Islet of Langerhans (tissue), 1 donor: ENCODE measurements around the gene DAB2.

Experiments used
- FAIRE-seq: peaks from one replicate; lab custom pipeline; 2011; peaks lifted over from hg19 to GRCh38; lab: Jason Lieb, UNC

Gene DAB2

DNA sequence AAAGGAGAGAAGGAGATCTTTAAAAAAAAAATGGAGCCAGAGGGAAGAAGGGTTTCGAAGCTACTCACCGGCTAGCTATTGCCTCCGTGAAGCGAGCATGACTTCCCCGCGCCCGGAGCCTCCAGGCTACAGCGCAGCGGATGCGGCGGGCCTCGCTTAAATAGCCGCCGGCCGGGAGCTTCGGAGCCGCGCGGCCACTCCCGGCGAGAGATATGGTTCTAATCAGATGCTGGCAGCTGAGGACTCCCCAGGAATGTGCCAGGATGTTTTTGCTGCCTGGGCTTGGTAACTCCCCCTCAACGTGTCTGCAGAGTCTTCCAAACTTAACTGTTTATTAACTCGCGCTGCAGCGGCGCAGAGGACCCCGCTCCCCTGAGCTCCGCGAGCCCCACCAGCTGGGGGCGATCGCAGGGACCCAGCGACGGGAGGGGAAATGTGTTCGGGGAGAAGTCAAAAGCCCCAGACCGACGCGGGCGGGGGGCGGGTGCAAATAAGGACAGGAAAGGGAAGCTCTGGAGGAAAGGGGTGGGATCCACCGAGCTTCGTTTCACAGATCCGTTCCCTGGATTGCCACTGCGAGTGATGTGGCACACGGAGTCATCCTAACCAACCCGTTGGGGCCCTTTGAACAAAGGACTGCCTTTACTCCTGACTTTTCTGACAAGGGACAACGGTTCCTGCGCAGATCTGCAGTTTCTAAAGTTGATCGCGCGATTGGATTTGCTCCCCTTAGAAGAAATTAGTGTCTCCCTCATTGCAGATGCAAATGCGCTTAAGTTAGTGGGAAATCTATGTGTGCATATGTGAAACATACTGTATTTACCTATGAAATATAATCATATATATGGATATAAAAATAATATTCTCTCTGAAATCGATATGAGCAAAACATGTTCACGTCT is at the start of gene DAB2:
Gene DAB2, minus strand, starts transcription at position 245 of the 902 bp plus-strand sequence. CDS start 30,660 bp downstream, outside the sequence.
- no peak for FAIRE-seq

GRCh38 chr5:39473156-39473775 is 48.5 kb upstream of the DAB2 start:
- FAIRE-seq = no peak

DNA sequence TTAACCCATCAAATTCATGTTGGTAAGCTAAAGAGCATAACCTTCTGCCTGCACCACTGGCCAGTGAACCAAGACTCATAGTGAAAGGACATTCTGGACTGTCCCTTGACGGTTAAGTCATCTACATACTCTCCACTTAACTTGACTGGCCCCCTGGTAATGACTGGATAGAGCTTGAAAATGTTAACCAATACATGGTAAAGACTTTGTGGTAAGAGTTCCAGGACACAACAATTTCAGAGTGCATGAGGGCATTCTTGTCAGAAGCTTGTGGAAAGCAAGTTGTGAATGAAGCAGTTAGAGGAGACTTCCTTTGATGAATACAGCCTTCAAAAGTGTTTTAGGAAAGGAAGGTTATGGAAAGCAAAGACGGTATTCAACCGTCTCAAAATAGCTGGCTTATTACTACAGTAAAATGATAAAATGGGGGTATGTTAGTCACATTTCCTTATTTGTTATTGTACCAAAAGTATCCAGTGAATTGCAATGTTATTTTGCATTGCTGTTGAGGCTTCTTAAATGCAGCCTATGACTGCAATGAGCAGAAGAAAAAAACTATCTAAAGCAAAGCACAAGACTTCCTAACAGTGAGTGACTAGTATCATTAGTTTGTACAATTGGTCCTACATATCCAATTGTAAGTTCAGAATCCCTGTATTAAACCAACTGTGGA is 47.2 kb upstream of the DAB2 start:
- no peak for FAIRE-seq

DNA sequence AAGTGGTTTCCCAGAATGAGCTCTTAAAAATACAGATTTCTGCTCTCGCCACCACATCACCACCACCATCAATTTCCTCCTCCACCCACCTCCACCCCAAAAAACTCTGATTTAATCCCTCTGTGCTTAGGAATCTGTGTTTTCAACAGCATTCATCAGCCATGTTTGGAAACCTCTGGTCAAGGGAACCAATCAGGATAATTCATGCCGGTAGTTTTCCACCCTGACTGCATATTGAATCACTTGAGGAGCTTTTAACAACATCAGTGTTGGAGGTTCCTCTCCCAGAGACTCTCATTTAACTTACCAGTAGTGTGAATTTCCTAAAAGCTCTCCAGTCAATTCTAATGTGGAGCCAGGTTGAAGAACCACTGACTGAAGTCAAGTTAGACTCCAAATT is 46.0 kb upstream of the DAB2 start:
- no peak for FAIRE-seq

- no peak for FAIRE-seq
Measured at GRCh38 chr5:39469777-39470415, 45.1 kb upstream of the DAB2 start.

DNA sequence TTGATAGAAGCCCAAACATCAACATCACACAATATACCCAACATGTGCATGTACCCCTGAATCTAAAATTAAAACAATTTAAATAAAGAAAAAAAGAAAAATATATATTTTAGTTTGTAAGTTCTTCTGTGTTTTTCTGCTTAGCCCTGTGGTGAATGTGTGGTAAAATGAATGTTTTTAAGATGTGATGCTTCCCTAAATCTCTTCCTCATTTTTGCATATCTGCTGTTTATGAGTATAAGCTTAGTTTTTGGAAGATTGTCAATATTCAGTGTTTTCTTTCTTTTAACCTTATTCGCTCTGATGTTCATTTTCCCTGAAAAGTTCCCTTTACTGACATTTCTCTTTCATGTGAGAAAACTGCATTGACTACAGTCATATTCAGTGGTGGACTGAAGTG is 44.4 kb upstream of the DAB2 start:
- FAIRE-seq = no peak

DNA sequence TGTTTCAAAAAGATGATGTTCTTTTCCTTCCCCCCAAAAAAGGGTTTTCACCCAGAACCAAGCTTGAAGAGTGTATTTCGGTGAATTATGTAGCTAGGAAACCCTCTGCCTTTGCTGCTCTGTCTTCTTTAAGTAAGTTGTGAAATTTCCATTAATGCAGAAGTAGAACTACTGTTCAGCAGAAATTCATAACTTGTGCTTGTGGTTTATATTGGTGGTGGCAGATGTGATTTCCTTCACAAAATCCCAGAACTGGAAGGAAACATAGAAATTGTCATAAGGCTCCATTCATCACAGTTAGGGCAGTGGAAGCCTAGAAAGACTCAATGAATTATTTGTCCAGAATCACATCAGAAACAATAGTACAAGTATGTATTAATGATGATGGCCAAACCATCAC is 42.1 kb upstream of the DAB2 start:
- FAIRE-seq = no peak

DNA sequence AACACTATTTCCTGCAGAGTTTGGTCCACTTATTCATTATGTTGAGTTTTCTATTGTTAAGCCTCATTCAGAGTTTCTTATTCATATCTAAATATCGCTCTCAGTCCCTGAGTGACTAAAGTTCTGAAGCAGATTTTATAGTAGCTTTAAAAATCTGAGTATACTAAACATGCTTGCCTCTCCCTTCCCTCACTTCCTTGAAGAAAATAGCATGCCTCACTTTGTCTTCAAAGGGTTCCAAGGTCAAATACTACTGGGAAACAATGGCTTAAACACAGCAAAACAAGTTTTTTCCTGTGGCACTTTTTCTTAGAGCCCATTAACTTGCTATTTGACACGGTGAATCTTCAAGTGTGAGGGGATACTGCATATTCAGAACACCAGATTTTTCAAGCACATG is 41.1 kb upstream of the DAB2 start:
- FAIRE-seq = no peak

DNA sequence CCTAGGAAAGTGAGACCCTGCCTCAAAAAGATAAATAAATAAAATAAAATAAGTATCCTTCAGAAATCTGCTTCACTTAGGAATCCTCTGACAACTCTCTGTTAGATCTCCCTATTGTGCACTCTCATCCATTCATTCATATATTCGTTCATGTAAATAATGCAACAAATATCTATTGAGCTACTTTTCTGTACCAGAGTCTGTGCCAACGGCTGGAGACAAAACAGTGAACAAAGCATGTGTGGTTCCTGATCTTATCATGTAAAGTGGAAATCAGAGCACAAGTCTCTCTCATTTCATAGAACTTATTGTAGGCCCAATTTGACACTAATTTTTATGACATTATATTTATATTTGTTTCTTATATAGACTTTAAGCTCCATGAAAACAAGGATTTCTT is 40.3 kb upstream of the DAB2 start:
- no peak for FAIRE-seq

- no peak for FAIRE-seq
Measured at GRCh38 chr5:39464088-39464487, 39.3 kb upstream of the DAB2 start.

GRCh38 chr5:39462211-39462610 is 37.4 kb upstream of the DAB2 start:
- FAIRE-seq = no peak

- no peak for FAIRE-seq
Measured at GRCh38 chr5:39461007-39461682, 36.4 kb upstream of the DAB2 start.

DNA sequence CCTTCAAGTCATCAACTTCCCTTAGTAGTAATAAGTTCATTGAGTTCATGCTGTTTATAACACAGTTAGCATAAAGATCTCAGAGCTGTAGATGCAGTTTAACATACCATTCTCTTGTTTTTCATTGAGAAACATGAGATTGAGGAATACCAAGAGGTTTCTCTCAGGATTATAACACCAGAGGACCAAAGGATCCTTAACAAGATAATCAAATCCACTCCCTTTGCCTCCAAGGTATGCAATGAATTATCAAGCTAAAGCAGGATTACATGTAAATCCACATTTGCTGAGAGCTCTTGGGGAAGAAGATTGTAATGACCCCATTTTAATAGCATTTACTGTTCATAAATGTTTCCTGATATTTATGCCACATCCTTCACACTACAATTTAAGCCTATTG is 35.1 kb upstream of the DAB2 start:
- no peak for FAIRE-seq

- no peak for FAIRE-seq
Measured at GRCh38 chr5:39459071-39459470, 34.3 kb upstream of the DAB2 start.

- no peak for FAIRE-seq
Measured at GRCh38 chr5:39455645-39456044, 30.9 kb upstream of the DAB2 start.

DNA sequence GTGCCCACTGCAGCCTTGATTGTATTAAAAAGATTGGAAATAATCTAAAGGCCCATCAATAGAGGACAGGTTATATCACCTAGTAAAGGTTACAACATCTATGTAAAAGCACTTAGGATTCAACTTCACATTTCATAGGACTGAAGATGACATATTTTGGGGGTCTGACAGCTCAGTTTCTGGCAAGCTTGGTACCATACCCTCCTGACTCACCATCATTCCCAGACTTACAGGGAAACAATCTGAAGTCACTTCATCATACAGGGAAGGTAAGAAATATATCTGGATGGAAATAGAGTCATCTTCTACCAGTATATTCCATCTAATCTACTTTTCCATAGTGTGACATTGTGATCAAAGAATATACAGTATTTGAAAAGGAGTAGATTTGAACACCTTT is 28.8 kb upstream of the DAB2 start:
- no peak for FAIRE-seq

DNA sequence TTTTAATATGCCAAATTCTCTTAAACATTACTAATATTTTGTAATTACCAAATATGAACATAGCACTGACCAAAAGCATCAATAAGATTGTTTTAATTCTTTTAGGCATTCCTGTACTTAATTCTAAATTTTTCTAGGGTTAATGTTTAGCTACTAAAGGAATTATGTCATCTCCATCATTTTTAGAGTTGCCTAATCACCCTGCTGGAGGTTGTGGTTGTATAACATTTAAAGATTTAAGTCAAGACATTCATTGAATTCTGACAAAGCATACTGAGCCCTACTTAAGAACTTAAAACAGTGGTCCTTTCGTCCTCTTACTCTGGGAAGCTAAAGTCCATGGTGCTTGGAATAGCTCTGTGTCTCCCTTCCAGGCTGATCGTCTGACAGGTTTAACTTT is 28.1 kb upstream of the DAB2 start:
- peak; percentile 88 for FAIRE-seq

DNA sequence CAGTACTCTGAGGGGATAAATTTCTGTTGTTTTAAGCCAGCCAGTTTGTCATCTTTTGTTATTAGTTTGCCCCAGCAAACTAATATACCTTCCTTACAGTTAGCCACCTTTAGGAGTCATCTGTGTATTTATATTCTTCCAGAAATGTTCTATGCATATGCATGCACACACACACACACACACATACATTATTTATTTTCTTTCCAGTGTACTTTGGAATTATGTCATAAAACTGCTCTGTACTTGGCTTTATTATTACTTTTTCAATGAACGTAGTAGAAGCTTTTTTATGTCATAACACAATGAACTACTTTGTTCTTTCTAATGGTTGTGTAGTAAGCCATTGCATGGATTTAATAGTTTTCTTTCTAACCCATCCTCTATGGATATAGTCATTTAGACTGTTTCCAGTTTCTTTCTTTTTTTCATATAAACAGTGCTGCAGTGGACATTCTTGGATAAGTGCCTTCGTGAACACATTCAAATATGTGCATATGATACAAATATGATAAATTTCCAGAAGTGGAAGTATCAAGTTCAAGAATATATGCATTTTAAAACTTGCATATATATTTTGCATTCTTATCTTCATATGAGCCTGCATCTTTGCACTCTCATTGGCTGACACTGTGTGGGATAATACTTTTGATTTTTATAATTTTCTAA is 26.6 kb upstream of the DAB2 start:
- no peak for FAIRE-seq

- FAIRE-seq = no peak
Measured at GRCh38 chr5:39450487-39450886, 25.7 kb upstream of the DAB2 start.

DNA sequence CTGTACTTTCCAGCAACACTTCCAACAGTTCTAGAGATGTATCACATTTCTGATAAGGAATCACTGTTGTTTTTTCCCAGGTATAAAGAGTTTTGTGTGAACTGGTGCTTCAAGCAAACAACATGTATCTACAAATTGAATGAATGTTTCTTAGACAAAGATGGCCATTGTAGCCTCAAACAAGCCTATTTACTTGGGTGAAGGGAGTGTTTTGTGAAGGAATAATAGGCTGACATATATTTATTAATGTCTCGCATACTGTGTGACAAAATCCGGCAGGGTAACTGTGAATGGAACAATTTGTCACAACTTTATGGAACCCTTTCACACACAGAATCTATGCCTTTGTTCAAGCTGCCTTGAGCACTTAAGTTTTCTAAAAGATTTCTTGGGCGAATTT is 24.8 kb upstream of the DAB2 start:
- FAIRE-seq = no peak

- no peak for FAIRE-seq
Measured at GRCh38 chr5:39448506-39449128, 23.8 kb upstream of the DAB2 start.
